Measurements from ENCODE around the gene HOXA5.

HOXA5 gene

GRCh38 chr7:27170426-27171324, 27.2 kb upstream of the HOXA5 start:
- no peak for DNase-seq

- DNase-seq = no peak
Measured at GRCh38 chr7:27169658-27170425, 26.4 kb upstream of the HOXA5 start.

- no peak for DNase-seq
Measured at GRCh38 chr7:27168265-27168947, 24.9 kb upstream of the HOXA5 start.

- no peak for DNase-seq
Measured at GRCh38 chr7:27167916-27168264, 24.4 kb upstream of the HOXA5 start.

- DNase-seq = no peak
Measured at GRCh38 chr7:27166531-27167505, 23.3 kb upstream of the HOXA5 start.

GRCh38 chr7:27165996-27166530, 22.6 kb upstream of the HOXA5 start:
- DNase-seq = peak; percentile 58

- peak; percentile 77 for DNase-seq
Measured at GRCh38 chr7:27165089-27165995, 21.9 kb upstream of the HOXA5 start, which contains the start of gene HOXA9. Gene HOXA9 (minus strand): TSS chr7:27165537. CDS start chr7:27165457, 80 bp downstream.

- DNase-seq = no peak
Measured at GRCh38 chr7:27164367-27165088, 21.0 kb upstream of the HOXA5 start.

- no peak for DNase-seq
Measured at GRCh38 chr7:27164045-27164366, 20.5 kb upstream of the HOXA5 start.

- no peak for DNase-seq
Measured at GRCh38 chr7:27163288-27164044, 20.0 kb upstream of the HOXA5 start.

- DNase-seq = no peak
Measured at GRCh38 chr7:27162561-27163287, 19.2 kb upstream of the HOXA5 start.

- no peak for DNase-seq
Measured at GRCh38 chr7:27161721-27162560, 18.5 kb upstream of the HOXA5 start.

GRCh38 chr7:27161214-27161720, 17.8 kb upstream of the HOXA5 start:
- DNase-seq = no peak

- DNase-seq = peak; percentile 66
Measured at GRCh38 chr7:27160546-27161213, 17.2 kb upstream of the HOXA5 start.

GRCh38 chr7:27160145-27160545, 16.7 kb upstream of the HOXA5 start:
- no peak for DNase-seq

GRCh38 chr7:27159266-27160144, 16.0 kb upstream of the HOXA5 start:
- no peak for DNase-seq
